Right ventricle myocardium inferior (tissue), 1 donor: Measurements from ENCODE around the gene KIAA1143. TPM values are rescaled to one million over a fixed set of nuclear protein-coding genes. Genes with fewer than 3 reads are reported as not detected.

Experiments
- total RNA-seq: library from RNA; stranded (reverse); fragmentation: NEBNext Ultra II Directional; extraction: Animal tissue kit (Norgen Biotek cat#: 25700); gene quantifications from one replicate; pipeline ENCODE4 v1.2.1, GENCODE V29; 2021
- donor health status: DM: no; HTN: yes; CAD: no; lungs with severe emphysema.

KIAA1143 gene
- total RNA-seq, 1 donor from 2014 or later = 32.1 TPM

Other genes starting within 250 kb of the KIAA1143 start
- gene ZKSCAN7, start 206.4 kb downstream of the KIAA1143 start, total RNA-seq = 2.1 TPM
- gene ZNF660, start 176.7 kb downstream of the KIAA1143 start, total RNA-seq = 0.49 TPM
- gene ZNF197, start 136.6 kb downstream of the KIAA1143 start, total RNA-seq = 12.1 TPM
- gene ZNF35, start 112.9 kb downstream of the KIAA1143 start, total RNA-seq = 7.3 TPM
- gene ZNF502, start 49.0 kb downstream of the KIAA1143 start, total RNA-seq = 2.4 TPM
- gene ZNF501, start 32.0 kb downstream of the KIAA1143 start, total RNA-seq = 5.4 TPM
- gene KIF15, start 175 bp upstream of the KIAA1143 start, total RNA-seq = 1.2 TPM
- 8.8 TPM for gene TMEM42, start 100.3 kb upstream of the KIAA1143 start, total RNA-seq
- gene TGM4, start 113.0 kb upstream of the KIAA1143 start, total RNA-seq = not detected
- 35.8 TPM for gene ZDHHC3, start 214.6 kb upstream of the KIAA1143 start, total RNA-seq
- 23.1 TPM for gene EXOSC7, start 214.6 kb upstream of the KIAA1143 start, total RNA-seq